Esophagus muscularis mucosa (tissue), 4 donors: ENCODE measurements around the gene GTF2F2. TPM values are rescaled to one million over a fixed set of nuclear protein-coding genes. Genes with fewer than 3 reads are reported as not detected.

Source experiments
- DNase-seq: peaks from one replicate; pipeline ENCODE4 v3.0.0-alpha.2; 2017; ENCODE audit errors: extremely low spot score
- H3K27ac ChIP-seq, 4 donors: fragments of 200-600 bp; sonication (generic); replicated peaks in 1 of 4; 1 replicate in 3 of 4; 2 replicates in 1 of 4; pipeline ENCODE4 v1.5.1; 2016 to 2019; ENCODE audit warnings: mild to moderate bottlenecking in 1 of 4
- H3K27me3 ChIP-seq, 4 donors: fragments of 200-600 bp; sonication (generic); one replicate each; pipeline versions ENCODE4 v1.5.1 to v1.6.0; 2016 to 2019
- H3K36me3 ChIP-seq, 4 donors: fragments of 200-600 bp; sonication (generic); one replicate each; pipeline ENCODE4 v1.5.1; 2016 to 2019
- H3K4me1 ChIP-seq, 4 donors: fragments of 200-600 bp; sonication (generic); one replicate each; pipeline ENCODE4 v1.5.1; 2016 to 2019
- H3K4me3 ChIP-seq, 4 donors: fragments of 200-600 bp; sonication (generic); 1 replicate in 2 of 4; 2 replicates in 2 of 4; pipeline ENCODE4 v1.5.1; 2016 to 2019; ENCODE audit warnings: mild to moderate bottlenecking in 4 of 4, moderate library complexity in 1 of 4
- H3K9me3 ChIP-seq, 4 donors: fragments of 200-600 bp; sonication (generic); 1 replicate in 3 of 4; 2 replicates in 1 of 4; pipeline ENCODE4 v1.5.1; 2016 to 2019
- EP300 ChIP-seq: sonication (generic); formaldehyde crosslinking; IDR thresholded peaks from one replicate; pipeline ENCODE4 v1.6.1; 2017; ENCODE audit warnings: antibody characterized with exemption
- POLR2A ChIP-seq: fragments of 450-650 bp; IDR thresholded peaks from one replicate; pipeline ENCODE4 v1.6.1; 2017; ENCODE audit warnings: antibody characterized with exemption, moderate library complexity, mild to moderate bottlenecking, low read depth
- POLR2AphosphoS5 ChIP-seq, 2 donors: sonication (generic); formaldehyde crosslinking; IDR thresholded peaks; one replicate each; pipeline ENCODE4 v1.6.1; 2017; ENCODE audit warnings: antibody characterized with exemption in 2 of 2
- WGBS: methylation state at CpG from one replicate; pipeline ENCODE4 v1.1.5; 2018; 5-methylcytosine and 5-hydroxymethylcytosine counted together
- intact Hi-C: fragments of 100-400 bp; cut with DNase I; formaldehyde crosslinking; loops from one replicate; pipeline ENCODE4 v1.15.1; 2023
- total RNA-seq, 4 donors: library from RNA; depleted of rRNA; stranded (reverse); fragments of >200 nt; gene quantifications; one replicate each; pipeline versions ENCODE4 v1.1.0 to v1.2.1, GENCODE V29; 2016
- TF ChIP-seq, protein P1 (sequence below), 3 experiments: fragments of 200-600 bp in 2 of 3; fragments of 450-650 bp in 1 of 3; sonication (generic) in 2 of 3; IDR thresholded peaks; one replicate each; pipeline ENCODE4 v1.5.1; 2017 to 2019; ENCODE audit warnings: antibody characterized with exemption in 3 of 3, mild to moderate bottlenecking in 2 of 3, moderate library complexity in 1 of 3

GTF2F2 gene
- total RNA-seq, 4 donors from 2014 or later = 12.9 to 15.1 (median 14.6) TPM

DNA sequence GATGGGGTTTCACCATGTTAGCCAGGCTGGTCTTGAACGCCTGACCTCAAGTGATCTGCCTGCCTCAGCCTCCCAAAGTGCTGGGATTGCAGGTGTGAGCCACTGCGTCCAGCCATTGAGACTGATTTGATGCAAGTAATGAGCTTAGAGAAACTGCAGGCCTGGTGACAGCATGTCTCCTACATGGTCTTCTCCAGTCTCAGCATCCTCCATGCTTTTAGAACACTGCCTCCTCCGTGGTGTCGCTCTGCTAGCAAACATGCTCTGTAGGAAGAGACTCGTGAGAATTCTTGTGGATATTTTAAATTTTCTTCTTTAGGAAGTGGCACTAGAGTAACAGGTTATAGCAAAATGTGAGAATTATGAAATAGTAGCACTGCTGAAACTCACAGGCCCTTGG, 183.6 kb downstream of the GTF2F2 start:
- H3K27me3 ChIP-seq = peaks cover 0 to 40% (median 0%) of the 10 kb centered on the region in 4 donors
- no peak for DNase-seq
- H3K4me3 ChIP-seq = no peak overlapping the region
- no peaks in the 10 kb centered on the region for H3K4me1 ChIP-seq
- H3K36me3 ChIP-seq = no peaks in the 10 kb centered on the region
- TF ChIP-seq POLR2A = no peak
- TF ChIP-seq, protein P1, sequence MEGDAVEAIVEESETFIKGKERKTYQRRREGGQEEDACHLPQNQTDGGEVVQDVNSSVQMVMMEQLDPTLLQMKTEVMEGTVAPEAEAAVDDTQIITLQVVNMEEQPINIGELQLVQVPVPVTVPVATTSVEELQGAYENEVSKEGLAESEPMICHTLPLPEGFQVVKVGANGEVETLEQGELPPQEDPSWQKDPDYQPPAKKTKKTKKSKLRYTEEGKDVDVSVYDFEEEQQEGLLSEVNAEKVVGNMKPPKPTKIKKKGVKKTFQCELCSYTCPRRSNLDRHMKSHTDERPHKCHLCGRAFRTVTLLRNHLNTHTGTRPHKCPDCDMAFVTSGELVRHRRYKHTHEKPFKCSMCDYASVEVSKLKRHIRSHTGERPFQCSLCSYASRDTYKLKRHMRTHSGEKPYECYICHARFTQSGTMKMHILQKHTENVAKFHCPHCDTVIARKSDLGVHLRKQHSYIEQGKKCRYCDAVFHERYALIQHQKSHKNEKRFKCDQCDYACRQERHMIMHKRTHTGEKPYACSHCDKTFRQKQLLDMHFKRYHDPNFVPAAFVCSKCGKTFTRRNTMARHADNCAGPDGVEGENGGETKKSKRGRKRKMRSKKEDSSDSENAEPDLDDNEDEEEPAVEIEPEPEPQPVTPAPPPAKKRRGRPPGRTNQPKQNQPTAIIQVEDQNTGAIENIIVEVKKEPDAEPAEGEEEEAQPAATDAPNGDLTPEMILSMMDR (IDR thresholded peaks at IDR 0.05) = no peak
- no peak for TF ChIP-seq EP300
- no peak for TF ChIP-seq POLR2AphosphoS5 (IDR thresholded peaks at IDR 0.05)
- WGBS = 85% methylated on average over 5 of the region's 5 CpGs
- intact Hi-C loops = no loop called here
- no peaks in the 10 kb centered on the region for H3K9me3 ChIP-seq
- no peak overlapping the region for H3K27ac ChIP-seq

DNA sequence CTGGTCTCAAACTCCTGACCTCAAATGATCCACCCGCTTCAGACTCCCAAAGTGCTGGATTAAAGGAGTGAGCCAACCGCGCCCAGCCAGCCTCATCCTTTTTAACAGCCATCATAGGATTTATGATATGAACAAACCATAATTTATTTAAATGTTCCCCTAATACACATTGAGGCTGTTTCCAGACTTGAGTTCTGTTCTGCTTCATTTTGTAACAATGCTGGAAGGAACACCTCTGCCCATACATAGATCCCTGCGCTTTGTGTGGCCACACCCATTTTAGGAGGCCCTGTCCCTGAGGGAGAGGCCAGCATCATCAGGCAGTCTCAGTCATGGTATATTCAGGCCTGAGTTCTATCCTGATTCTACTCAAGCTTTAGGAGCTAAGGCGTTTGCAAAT, 184.8 kb downstream of the GTF2F2 start:
- Histone ChIP-seq H3K36me3 (no peaks in the 10 kb centered on the region), H3K27ac (no peak overlapping the region), H3K27me3 (peaks cover 0 to 40% (median 0%) of the 10 kb centered on the region in 4 donors), H3K4me1 (peaks cover 0 to 8% (median 7%) of the 10 kb centered on the region in 4 donors), H3K9me3 (no peaks in the 10 kb centered on the region), H3K4me3 (no peak overlapping the region)
- no peak for TF ChIP-seq POLR2AphosphoS5 (IDR thresholded peaks at IDR 0.05)
- TF ChIP-seq, protein P1 (IDR thresholded peaks at IDR 0.05) = no peak
- TF ChIP-seq EP300 = no peak
- no peak for TF ChIP-seq POLR2A
- intact Hi-C loops = loop anchor here (5.0 kb wide), 1 partner anchor 183 kb away; the partner anchor contains the start of gene GTF2F2
- DNase-seq = no peak
- 93% methylated on average over 5 of the region's 5 CpGs for WGBS

DNA sequence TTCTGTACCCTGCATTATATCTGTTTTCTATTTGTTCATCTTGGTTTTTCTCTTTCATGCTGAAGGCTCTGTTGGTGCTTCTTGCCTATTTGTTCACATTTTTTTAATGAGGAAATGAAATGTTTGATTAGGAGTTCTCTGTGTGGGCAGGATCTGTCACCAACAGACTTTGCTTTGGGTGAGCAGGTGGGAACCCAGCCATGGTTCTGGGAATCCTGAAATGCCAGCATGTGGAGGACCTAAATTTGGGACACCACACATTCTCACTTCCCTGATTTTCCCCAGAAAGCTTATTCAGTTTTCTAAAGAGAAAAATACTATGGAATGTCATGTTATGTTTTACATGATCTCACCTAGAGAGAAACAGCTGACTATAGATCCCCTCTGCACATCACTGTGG, 186.7 kb downstream of the GTF2F2 start:
- TF ChIP-seq EP300 = no peak
- TF ChIP-seq POLR2A = no peak
- TF ChIP-seq POLR2AphosphoS5 (IDR thresholded peaks at IDR 0.05) = no peak
- TF ChIP-seq, protein P1 (IDR thresholded peaks at IDR 0.05) = no peak
- no peak for DNase-seq
- H3K9me3 ChIP-seq = no peaks in the 10 kb centered on the region
- H3K27ac ChIP-seq = no peak overlapping the region
- intact Hi-C loops = loop anchor here (5.0 kb wide), 1 partner anchor 185 kb away; the partner anchor contains the start of gene GTF2F2
- H3K36me3 ChIP-seq = no peaks in the 10 kb centered on the region
- H3K4me1 ChIP-seq = peaks cover 5 to 23% (median 23%) of the 10 kb centered on the region in 4 donors
- peaks cover 0 to 28% (median 0%) of the 10 kb centered on the region in 4 donors for H3K27me3 ChIP-seq
- no peak overlapping the region for H3K4me3 ChIP-seq

DNA sequence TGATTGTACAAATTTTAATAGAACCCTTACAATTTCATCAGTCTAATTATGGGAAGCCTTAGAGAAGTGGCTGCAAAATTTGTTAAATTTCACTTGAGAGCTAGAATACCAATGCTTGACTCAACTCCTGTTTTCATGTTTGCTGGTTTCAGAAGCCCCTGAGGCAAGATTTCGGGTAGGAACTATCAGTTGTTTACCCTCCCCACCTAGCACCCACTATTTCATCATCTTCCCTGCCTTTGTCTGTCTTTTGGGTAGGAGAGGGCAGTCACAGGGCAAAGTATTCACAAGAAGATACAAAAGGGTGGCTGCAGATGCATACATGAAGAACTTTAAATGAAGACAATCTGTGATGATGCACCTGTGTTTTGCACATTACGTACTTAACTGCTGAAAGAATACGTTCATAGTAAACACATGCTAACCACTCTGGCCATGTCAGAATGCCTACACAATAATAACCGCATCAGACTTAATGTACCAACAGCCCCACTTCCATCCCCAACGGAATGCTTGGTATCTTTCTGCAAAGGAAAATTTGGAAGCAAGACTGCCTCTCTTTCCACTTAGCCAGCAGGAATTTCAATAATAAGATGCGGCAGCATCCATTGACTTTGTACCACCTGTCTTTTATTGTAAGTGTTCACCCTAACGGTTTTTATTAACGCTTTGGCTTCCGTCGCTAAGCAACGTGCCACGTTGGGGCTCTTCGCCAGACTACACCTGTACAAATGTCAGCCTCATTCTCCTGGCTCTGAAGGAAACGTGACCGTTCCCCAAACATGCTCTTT, 190.2 kb downstream of the GTF2F2 start:
- peak overlapping the region; percentile 46 to 59 (median 54) for H3K4me3 ChIP-seq
- WGBS = 22% methylated on average over 15 of the region's 15 CpGs
- H3K27ac ChIP-seq = no peak overlapping the region
- no peaks in the 10 kb centered on the region for H3K36me3 ChIP-seq
- TF ChIP-seq POLR2AphosphoS5 (IDR thresholded peaks at IDR 0.05) = no peak
- no peak for TF ChIP-seq EP300
- TF ChIP-seq POLR2A = no peak
- TF ChIP-seq, protein P1 (IDR thresholded peaks at IDR 0.05) = no peak
- H3K4me1 ChIP-seq = peaks cover 5 to 24% (median 23%) of the 10 kb centered on the region in 4 donors
- no peak for DNase-seq
- intact Hi-C loops = no loop called here
- no peaks in the 10 kb centered on the region for H3K9me3 ChIP-seq
- peaks cover 0 to 8% (median 0%) of the 10 kb centered on the region in 4 donors for H3K27me3 ChIP-seq
